HepG2 (cell line): ENCODE measurements around the gene DNM1. TPM values are rescaled to one million over a fixed set of nuclear protein-coding genes. Genes with fewer than 3 reads are reported as not detected.

Experiments used
- ATAC-seq: fragments of 200-7000 bp; cut with Tn5 transposase; 3 replicates; pipeline ENCODE4 v1.9.1; 2020; ENCODE audit warnings: mild to moderate bottlenecking, moderate library complexity
- BruUV-seq: library from RNA; stranded (reverse); fragments of 400-500 nt; replicated peaks from 2 replicates; lab custom pipeline; 2021; lab: Mats Ljungman, UMichigan
- CTCF ChIA-PET: fragments of 300-600 bp; formaldehyde crosslinking; extraction: SDS; loops from one replicate; lab custom pipeline; 2021; ENCODE audit warnings: low total read pairs, inconsistent platforms, low intra/inter-chr PET ratio; lab: Yijun Ruan, JAX
- POLR2A ChIA-PET: fragments of 350-600 bp; sonication (Branson Sonifier 250); formaldehyde crosslinking; loops from one replicate; lab custom pipeline; 2020; ENCODE audit warnings: antibody characterized with exemption, inconsistent platforms; lab: Yijun Ruan, JAX
- DNase-seq: peaks from one replicate; pipeline ENCODE4 v3.0.0-alpha.2; 2015; ENCODE audit warnings: low spot score
- FAIRE-seq: peaks from 3 replicates; lab custom pipeline; 2011; peaks lifted over from hg19 to GRCh38; lab: Jason Lieb, UNC
- H2AFZ ChIP-seq: one replicate; pipeline ENCODE4 v1.6.1; 2011; ENCODE audit warnings: low read length, inconsistent platforms
- H3K27ac ChIP-seq: fragments of 300-600 bp; 3 replicates; pipeline ENCODE4 v1.8.0; 2011; ENCODE audit warnings: mixed run types, mild to moderate bottlenecking, mixed read lengths, low read length, inconsistent platforms; ENCODE audit not compliant: insufficient read depth; ENCODE audit errors: extremely low read length
- H3K27me3 ChIP-seq, 2 experiments: fragments of 200-600 bp in 1 of 2; 2 replicates in 1 of 2; 3 replicates in 1 of 2; pipeline versions ENCODE4 v1.6.0 to v1.8.0; 2011; ENCODE audit warnings: low read length in 2 of 2, mild to moderate bottlenecking in 2 of 2, moderate library complexity in 2 of 2, inconsistent platforms in 1 of 2; ENCODE audit not compliant: insufficient read depth in 2 of 2, control insufficient read depth in 1 of 2
- H3K36me3 ChIP-seq, 2 experiments: fragments of 200-600 bp in 1 of 2; replicated peaks in 1 of 2; 2 replicates in 1 of 2; 3 replicates in 1 of 2; pipeline versions ENCODE4 v1.5.1 to v1.8.0; 2011; ENCODE audit warnings: low read length in 2 of 2, inconsistent platforms in 1 of 2; ENCODE audit not compliant: insufficient read depth in 2 of 2, control insufficient read depth in 1 of 2
- H3K4me1 ChIP-seq: 2 replicates; pipeline ENCODE4 v1.5.1; 2012; ENCODE audit warnings: low read length, inconsistent platforms; ENCODE audit not compliant: insufficient read depth
- H3K4me2 ChIP-seq: 2 replicates; pipeline ENCODE4 v1.6.0; 2011; ENCODE audit warnings: low read depth, low read length, inconsistent platforms
- H3K4me3 ChIP-seq, 3 experiments: fragments of 200-600 bp in 1 of 3; sonication (generic), shearing (Covaris generic) in 1 of 3; replicated peaks in 1 of 3; 2 replicates each; pipeline ENCODE4 v1.5.1; 2011 to 2016; ENCODE audit warnings: low read length in 3 of 3, inconsistent platforms in 2 of 3, low read depth in 2 of 3, mild to moderate bottlenecking in 2 of 3, control low read depth in 1 of 3, mixed read lengths in 1 of 3; ENCODE audit not compliant: insufficient read depth in 1 of 3
- H3K79me2 ChIP-seq: one replicate; pipeline ENCODE4 v1.6.1; 2011; ENCODE audit warnings: low read length, inconsistent platforms; ENCODE audit not compliant: insufficient read depth
- H3K9ac ChIP-seq: 2 replicates; pipeline ENCODE4 v1.6.0; 2011; ENCODE audit warnings: mild to moderate bottlenecking, low read depth, low read length, inconsistent platforms; ENCODE audit not compliant: insufficient read depth
- H3K9me3 ChIP-seq: 2 replicates; pipeline ENCODE4 v1.5.1; 2012; ENCODE audit warnings: mild to moderate bottlenecking, low read length
- H4K20me1 ChIP-seq: 2 replicates; pipeline ENCODE4 v1.6.0; 2011; ENCODE audit warnings: inconsistent platforms, mild to moderate bottlenecking, low read length, moderate library complexity; ENCODE audit not compliant: insufficient read depth
- GMEB2 ChIP-seq: IDR thresholded peaks from 2 replicates; pipeline ENCODE4 v1.6.1; 2016; ENCODE audit warnings: missing biosample characterization, missing genetic modification reagents, low read depth
- ONECUT2 ChIP-seq: sonication (generic); formaldehyde crosslinking; IDR thresholded peaks from 2 replicates; pipeline ENCODE4 v1.4.0; 2020; ENCODE audit warnings: missing genetic modification reagents
- PAF1 ChIP-seq: IDR thresholded peaks from 2 replicates; pipeline ENCODE4 v1.6.1; 2016; ENCODE audit warnings: missing genetic modification reagents, missing compliant biosample characterization
- TBP ChIP-seq: sonication (generic); formaldehyde crosslinking; IDR thresholded peaks from 2 replicates; pipeline ENCODE4 v1.5.0; 2020; ENCODE audit warnings: missing genetic modification reagents
- TOPORS ChIP-seq: sonication (generic); formaldehyde crosslinking; IDR thresholded peaks from 2 replicates; pipeline ENCODE4 v1.8.0; 2023; ENCODE audit warnings: mild to moderate bottlenecking, missing genetic modification reagents
- ZNF263 ChIP-seq: sonication (generic); formaldehyde crosslinking; IDR thresholded peaks from 2 replicates; pipeline ENCODE4 v1.4.0; 2020; ENCODE audit warnings: missing genetic modification reagents
- ZNF691 ChIP-seq: sonication (generic); formaldehyde crosslinking; IDR thresholded peaks from 2 replicates; pipeline ENCODE4 v1.4.0; 2020; ENCODE audit warnings: missing genetic modification reagents, low read depth, mild to moderate bottlenecking, borderline replicate concordance
- ZNF747 ChIP-seq: sonication (generic); formaldehyde crosslinking; IDR thresholded peaks from 2 replicates; pipeline ENCODE4 v1.8.1; 2023; ENCODE audit warnings: missing genetic modification reagents, mild to moderate bottlenecking, borderline replicate concordance
- WGBS: methylation state at CpG from one replicate; pipeline ENCODE4 v1.1.6; 2017; ENCODE audit warnings: low lambda C conversion rate; 5-methylcytosine and 5-hydroxymethylcytosine counted together
- in situ Hi-C: cut with HindIII; loops from 2 replicates; pipeline ENCODE4 v1.10.0; 2017; ENCODE audit warnings: low pct_unique_long_range_greater_than_20kb; ENCODE audit not compliant: extremely low pct_ligation_motif_present
- intact Hi-C: fragments of 100-400 bp; cut with micrococcal nuclease; formaldehyde crosslinking; loops from one replicate; pipeline ENCODE4 v1.10.0; 2022; ENCODE audit not compliant: unreplicated experiment
- polyA plus RNA-seq, 8 experiments: library from polyadenylated mRNA; depleted of rRNA in 3 of 8; stranded (reverse) in 7 of 8; unstranded in 1 of 8; fragments of >200 nt; fragmentation: Illumina TruSeq in 4 of 8; extraction: Trizol in 4 of 8; gene quantifications; 2 replicates each; pipeline versions ENCODE4 v1.2.1 to v1.2.3, GENCODE V29; 2011 to 2016; ENCODE audit warnings: low read depth in 4 of 8, missing spikeins in 1 of 8, mixed read lengths in 1 of 8; ENCODE audit not compliant: insufficient read depth in 1 of 8
- total RNA-seq, 5 experiments: library from RNA; depleted of rRNA; stranded (reverse); fragments of >200 nt; fragmentation: Illumina TruSeq; extraction: Trizol; gene quantifications; 2 replicates each; pipeline ENCODE4 v1.2.3, GENCODE V29; 2016; ENCODE audit warnings: low read depth in 1 of 5

DNM1 gene
- total and polyA plus RNA-seq, 2 of the 13 experiments (the other 11 are each of a cell fraction or from before 2014, with no cell fraction given): 0.13 to 0.58 TPM

- 33% methylated on average over 7 of the region's 7 CpGs for WGBS
- ChIA-PET CTCF (no interaction called here), POLR2A (no interaction called here)
- Histone ChIP-seq H3K9me3 (no peaks in the 10 kb centered on the region), H2AFZ (no peak overlapping the region), H3K4me3 (no peak overlapping the region), H3K4me2 (no peak overlapping the region), H3K79me2 (no peaks in the 10 kb centered on the region), H3K36me3 (no peaks in the 10 kb centered on the region), H3K27ac (no peak overlapping the region), H3K4me1 (peaks cover 11% of the 10 kb centered on the region), H3K9ac (no peak overlapping the region), H3K27me3 (peaks cover 2 to 37% of the 10 kb centered on the region in 2 experiments; a peak in 4 of 5 replicates), H4K20me1 (no peaks in the 10 kb centered on the region)
- TF ChIP-seq ONECUT2 (no peak), TBP (CRISPR knock-in tag) (no peak), ZNF263 (no peak), ZNF747 (CRISPR knock-in tag) (no peak), ZNF691 (CRISPR knock-in tag) (peak; percentile 84)
- intact Hi-C loops: no loop called here
- in situ Hi-C loops: no loop called here
- FAIRE-seq (no peak), DNase-seq (no peak), ATAC-seq (no peak; the same call in 2 of the 3 replicates)
- BruUV-seq: no TSS peak
Measured at GRCh38 chr9:128224877-128225276, 21.7 kb downstream of the DNM1 start.

- no peak overlapping the region for H3K27ac ChIP-seq
- FAIRE-seq: no peak
- ATAC-seq: no peak; the same call in 2 of the 3 replicates
- no TSS peak for BruUV-seq
- H3K4me1 ChIP-seq: peaks cover 11% of the 10 kb centered on the region
- H3K9me3 ChIP-seq: no peaks in the 10 kb centered on the region
- H3K36me3 ChIP-seq: no peaks in the 10 kb centered on the region
- TF ChIP-seq GMEB2 (no peak), TOPORS (CRISPR knock-in tag) (no peak), PAF1 (CRISPR knock-in tag) (no peak)
- no peak overlapping the region for H3K4me3 ChIP-seq
- no peak overlapping the region for H3K9ac ChIP-seq
- in situ Hi-C loops (no loop called here), intact Hi-C loops (no loop called here)
- peaks cover 2 to 37% of the 10 kb centered on the region in 2 experiments; a peak in 4 of 5 replicates for H3K27me3 ChIP-seq
- POLR2A ChIA-PET: no interaction called here
- 17% methylated on average over 12 of the region's 19 CpGs for WGBS
- H4K20me1 ChIP-seq: no peaks in the 10 kb centered on the region
- CTCF ChIA-PET: no interaction called here
- H3K4me2 ChIP-seq: no peak overlapping the region
- no peak overlapping the region for H2AFZ ChIP-seq
- H3K79me2 ChIP-seq: no peaks in the 10 kb centered on the region
- no peak for DNase-seq
Measured at GRCh38 chr9:128225770-128226411, 22.7 kb downstream of the DNM1 start.
